HL-60/S4 treated with phorbol 12-myristate 13-acetate at 8.2 ng/mL for 4 days and 3 days (cell line): ENCODE measurements around the gene CNOT1.
"Not testable (repeated sequence)": the region's sequence is repeated elsewhere in the genome, so short reads cannot be mapped to it uniquely, and the experiment has no call there.

ENCODE experiments used
- in situ Hi-C: fragments of 300-500 bp; cut with MboI; formaldehyde crosslinking; loops from 2 replicates; pipeline ENCODE4 v1.15.0; 2022; ENCODE audit warnings: low sequenced_read_pairs

CNOT1 gene

DNA sequence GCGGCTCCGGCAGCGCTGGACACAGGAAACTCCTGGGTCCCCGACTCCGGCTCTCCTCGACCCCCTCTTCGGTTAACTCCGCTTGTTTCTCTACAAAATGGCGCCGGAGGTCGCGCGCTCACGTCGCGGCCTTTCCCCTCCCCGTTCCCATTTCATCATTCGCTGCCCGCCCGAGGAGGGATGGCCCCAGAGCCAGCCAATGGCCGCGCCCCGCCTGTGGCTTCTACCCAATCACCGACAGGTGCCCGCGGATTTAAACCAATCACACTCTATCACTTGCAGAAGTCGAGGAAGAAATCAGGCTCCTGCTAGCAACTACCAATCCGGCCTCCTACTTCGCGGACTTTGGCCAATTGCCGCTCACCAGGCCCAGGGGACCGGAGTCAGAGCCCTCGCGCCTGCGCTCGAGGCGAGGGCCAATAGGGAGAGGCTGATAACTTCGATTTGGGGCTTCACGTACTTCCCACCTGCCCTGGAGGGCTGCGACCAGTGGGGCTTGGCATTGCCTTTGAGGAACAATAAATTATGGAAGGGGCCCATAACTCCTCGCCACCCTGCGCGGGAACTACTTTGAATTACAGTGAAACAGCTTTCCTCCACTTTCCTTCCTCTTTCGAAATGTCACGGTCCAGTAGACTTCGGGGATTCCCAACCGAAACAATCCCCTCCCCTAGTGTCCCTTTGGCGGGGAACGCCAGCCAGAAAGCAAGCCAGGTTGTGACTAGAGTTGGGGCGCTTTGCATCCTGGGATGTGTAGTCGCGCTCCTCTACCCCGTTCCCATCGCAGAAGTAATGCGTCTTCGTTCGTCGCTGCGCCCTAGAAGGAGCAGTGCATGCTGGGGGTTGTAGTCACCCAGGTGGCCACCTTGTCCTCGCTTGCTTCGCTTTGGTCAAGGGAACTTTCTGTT is at the start of gene CNOT1:
TSS of gene CNOT1 (minus strand) at position 94 of the 908 bp plus-strand sequence. CDS start 30,489 bp downstream, outside the sequence.
- in situ Hi-C loops = no loop called here

GRCh38 chr16:58678716-58679115 is 49.1 kb upstream of the CNOT1 start:
- in situ Hi-C loops = no loop called here

GRCh38 chr16:58678269-58678668 is 48.6 kb upstream of the CNOT1 start:
- in situ Hi-C loops = no loop called here

DNA sequence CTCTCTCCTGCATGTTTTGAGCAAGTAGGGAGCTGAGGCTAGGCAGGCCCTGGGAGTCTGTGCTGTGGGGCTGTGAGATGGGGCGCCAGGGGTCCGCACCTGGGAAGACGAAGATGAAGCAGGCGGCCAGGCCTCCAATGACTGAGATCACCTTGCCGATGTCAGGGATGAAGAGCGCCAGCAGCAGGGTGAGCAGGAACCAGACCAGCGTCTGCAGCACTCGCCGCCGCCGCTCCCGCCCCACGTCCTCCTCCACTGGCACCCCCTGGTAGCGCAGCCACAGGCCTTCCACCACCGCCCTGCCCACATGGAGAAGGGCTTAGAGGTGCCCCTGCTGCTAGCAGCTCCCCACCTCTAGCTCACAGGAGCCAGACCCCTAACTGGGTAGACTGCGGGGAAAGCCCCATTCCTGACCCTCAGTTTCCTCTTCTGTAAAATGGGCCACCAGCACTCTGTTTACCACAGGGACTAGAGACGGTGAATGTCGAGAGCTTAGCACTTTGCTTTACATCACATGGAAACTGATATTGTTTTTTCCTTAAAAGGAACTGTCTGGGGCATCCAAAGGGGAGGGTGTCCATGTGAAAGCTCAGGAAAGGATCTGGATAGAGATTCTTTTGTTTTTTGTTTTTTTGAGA is 41.4 kb upstream of the CNOT1 start:
- in situ Hi-C loops = no loop called here

DNA sequence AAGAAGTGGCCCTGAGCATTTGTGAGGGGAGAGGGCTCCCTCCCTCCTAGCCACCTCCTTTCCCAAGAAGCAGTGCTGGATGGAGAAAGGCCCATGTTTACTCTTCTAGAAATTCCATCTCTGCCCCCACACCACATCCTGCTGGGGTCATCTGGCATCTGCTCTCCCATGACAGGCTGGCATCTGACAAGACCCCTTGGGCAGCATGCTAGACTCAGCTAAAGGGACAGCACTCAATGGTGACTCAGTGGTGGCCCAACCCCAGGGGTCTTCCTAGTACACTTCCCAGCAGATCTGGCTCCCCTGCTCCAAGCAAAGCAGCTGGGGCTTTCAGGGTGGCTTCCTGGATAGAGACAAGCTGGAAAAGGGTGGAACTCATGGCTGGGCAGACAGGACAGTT is 40.6 kb upstream of the CNOT1 start:
- in situ Hi-C loops = no loop called here

- in situ Hi-C loops = no loop called here
These were observed 35.6 kb upstream of the CNOT1 start for GRCh38 chr16:58665200-58665599.

- in situ Hi-C loops = no loop called here
These were observed 31.7 kb upstream of the CNOT1 start for GRCh38 chr16:58661199-58661830.

DNA sequence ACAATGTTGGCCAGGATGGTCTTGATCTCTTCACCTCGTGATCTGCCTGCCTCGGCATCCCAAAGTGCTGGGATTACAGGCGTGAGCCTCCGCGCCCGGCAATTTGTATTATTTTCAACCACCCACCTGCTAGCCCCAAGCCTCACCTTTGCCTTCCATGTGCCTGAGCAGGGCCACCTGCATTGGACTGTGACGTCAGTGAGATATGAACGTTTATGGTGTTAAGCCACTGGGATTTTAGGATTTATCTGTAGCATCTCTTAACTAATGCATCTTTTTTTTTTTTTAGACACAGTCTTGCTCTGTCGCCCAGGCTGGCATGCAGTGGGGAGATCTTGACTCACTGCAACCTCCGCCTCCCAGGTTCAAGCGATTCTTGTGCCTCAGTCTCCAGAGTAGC is 30.3 kb upstream of the CNOT1 start:
- in situ Hi-C loops = not testable (repeated sequence)

DNA sequence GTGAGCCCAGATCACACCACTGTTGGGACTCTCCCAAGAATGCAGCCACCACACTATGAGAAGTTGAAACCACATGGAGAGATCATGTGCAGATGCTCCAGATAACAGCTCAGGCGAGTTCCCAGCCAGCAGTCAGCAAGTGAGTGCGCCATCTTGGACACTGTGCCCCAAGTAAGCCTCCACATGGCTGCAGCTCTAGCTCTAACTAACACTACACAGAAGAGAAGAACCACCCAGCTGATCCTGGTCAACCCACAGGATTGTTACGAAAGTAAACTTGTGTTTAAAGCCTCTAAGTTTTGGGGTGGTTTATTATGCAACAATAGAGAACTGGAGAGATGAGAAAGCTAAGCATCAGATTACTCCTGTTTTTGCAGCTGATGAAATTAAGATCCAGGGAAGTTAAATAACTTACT is 29.2 kb upstream of the CNOT1 start:
- in situ Hi-C loops = no loop called here

DNA sequence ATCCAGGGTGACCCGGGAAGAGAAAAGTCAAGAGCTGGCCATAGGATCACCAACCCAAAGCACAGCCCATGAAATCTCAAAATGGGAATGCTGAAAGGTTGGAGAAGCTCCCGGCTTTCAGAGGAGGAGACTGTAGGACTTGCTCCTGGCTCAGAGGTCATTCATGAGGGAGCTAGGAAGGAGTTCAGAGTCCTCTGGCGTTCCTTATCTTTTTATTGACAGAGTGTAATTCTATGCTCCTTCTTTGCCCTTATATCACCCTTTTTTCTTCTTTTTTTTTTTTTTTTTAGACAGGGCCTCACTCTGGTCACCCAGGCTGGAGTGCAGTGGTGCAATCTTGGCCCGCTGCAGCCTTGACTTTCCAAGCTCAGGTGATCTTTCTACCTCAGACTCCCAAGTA is 27.3 kb upstream of the CNOT1 start:
- in situ Hi-C loops = no loop called here

DNA sequence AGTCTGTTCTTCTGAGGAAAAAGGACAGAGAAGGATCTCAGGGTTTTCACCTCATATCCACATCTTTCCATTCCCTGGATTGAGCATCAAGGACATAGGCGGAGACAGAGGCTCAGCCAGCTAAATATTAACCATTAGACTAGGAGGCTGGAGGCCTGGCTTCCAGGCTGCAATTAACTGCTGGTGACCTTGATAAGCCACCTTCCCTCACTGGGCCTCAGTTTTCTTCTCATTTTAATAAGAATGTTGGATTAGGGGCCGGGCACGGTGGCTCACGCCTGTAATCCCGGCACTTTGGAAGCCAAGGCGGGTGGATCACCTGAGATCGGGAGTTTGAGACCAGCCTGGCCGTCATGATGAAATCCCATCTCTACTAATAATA is 25.6 kb upstream of the CNOT1 start:
- in situ Hi-C loops = no loop called here

- in situ Hi-C loops = no loop called here
These were observed 25.1 kb upstream of the CNOT1 start for GRCh38 chr16:58654560-58655214.

DNA sequence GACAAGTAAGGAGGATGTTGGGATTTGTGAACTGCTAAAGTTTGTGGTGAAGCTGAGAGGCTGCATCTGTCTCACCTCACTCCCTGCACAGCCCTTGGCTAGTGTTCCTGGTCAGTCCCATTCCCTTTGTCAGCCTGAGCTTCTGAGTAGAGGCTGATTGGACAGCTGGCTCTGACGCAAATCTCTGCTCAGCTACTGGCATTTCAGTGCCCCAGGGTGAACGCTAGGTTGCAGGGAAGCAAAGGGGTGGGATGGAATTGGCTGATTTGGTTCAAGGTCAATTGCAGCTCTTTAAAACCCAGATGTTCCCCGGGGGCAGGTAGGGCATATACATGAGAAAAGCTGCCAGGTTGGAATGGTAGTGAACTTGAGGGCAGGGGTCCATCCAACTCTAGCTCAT is 23.1 kb upstream of the CNOT1 start:
- in situ Hi-C loops = no loop called here

GRCh38 chr16:58651965-58652348 is 22.3 kb upstream of the CNOT1 start:
- in situ Hi-C loops = no loop called here

- in situ Hi-C loops = no loop called here
These were observed 20.1 kb upstream of the CNOT1 start for GRCh38 chr16:58649707-58650106.

- in situ Hi-C loops = no loop called here
These were observed 17.5 kb upstream of the CNOT1 start for GRCh38 chr16:58647107-58647506.

DNA sequence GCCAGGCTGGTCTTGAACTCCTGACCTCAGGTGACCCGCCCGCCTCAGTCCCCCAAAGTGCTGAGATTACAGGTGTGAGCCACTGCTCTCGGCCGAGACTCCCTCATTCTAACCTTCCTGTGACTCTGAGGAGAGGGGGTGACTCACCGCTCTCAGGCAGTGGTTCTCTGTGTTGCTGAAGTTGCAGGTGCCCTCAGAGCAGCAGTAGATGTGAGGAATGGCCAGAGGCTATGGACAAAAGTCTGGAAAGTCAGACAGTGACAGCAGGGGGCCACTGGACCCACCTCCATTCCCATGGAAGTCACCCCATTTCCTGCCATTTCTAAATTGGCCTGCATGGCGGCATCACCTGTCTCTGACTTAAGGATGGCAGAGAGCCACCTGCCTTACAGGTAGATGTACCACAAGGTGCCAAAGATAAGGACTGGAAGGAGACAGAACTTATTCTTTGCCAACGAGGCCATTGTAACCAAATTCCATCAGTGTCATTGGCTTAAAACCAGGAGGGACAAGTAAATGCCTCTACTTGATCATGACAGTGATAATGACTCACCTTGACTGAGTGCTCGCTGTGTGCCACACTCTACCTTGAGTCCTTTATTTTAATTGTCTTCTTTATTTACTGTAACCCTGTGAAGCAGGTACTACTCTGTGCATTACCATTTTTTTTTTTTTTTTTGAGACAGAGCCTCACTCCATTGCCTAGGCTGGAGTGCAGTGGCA is 15.3 kb upstream of the CNOT1 start:
- in situ Hi-C loops = no loop called here

- in situ Hi-C loops = no loop called here
These were observed 14.5 kb upstream of the CNOT1 start for GRCh38 chr16:58644108-58644507.

DNA sequence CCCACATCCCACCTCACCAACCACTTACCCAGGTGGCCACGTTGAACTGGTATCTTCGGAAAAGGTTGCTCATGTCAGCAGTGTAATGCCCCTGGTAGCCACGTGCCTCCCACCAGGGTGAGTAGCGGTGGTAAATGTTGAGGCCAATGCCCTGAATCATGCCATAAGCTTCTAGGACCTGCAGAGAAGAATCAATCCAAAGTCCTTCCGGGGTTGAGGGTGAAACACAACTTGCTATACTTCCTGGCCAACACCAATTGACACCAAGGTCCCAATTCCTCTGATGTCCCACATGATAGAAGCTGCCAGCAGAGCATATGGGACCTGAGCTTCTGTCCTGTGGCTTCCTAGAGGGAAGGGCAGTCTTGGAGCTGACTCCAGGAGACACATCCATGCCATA is 11.3 kb upstream of the CNOT1 start:
- in situ Hi-C loops = no loop called here

DNA sequence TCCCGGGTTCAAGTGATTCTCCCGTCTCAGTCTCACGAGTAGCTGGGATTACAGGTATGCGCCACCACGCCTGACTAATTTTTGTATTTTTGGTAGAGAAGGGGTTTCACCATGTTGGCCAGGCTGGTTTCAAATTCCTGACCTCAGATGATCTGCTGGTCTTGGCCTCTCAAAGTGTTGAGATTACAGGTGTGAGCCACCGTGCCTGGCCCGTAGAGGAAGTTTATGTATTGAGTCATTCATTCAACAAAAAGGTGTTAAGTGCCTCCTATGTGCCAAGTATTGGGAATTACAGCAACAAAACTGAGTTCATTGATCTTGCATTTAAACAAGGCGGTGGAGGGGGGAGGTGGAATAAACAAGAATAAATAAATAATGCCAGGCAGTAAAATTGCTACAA is 10.2 kb upstream of the CNOT1 start:
- in situ Hi-C loops = no loop called here

DNA sequence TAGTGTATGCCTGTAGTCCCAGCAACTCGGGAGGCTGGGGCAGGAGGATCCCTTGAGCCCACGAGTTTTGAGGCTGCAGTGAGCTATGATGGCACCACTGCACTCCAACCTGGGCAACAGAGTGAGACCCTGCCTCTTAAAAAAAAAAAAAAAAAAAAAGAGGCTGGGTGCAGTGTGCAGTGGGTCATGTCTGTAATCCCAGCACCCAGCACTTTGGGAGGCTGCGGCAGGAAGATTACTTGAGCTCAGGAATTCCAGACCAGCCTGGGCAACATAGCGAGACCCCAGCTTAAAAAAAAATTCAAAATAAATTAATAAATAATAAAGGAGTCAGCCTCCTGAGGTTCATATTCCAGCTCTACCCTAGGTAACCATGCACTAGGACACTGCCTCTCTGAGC is 9.6 kb upstream of the CNOT1 start:
- in situ Hi-C loops = no loop called here
